PC-3 (cell line): ENCODE measurements around the gene DNMT3L. TPM values are rescaled to one million over a fixed set of nuclear protein-coding genes. Genes with fewer than 3 reads are reported as not detected.
"Not testable (repeated sequence)": the region's sequence is repeated elsewhere in the genome, so short reads cannot be mapped to it uniquely, and the experiment has no call there.

Experiments
- ATAC-seq: fragments of 200-7000 bp; cut with Tn5 transposase; 2 replicates; pipeline ENCODE4 v1.9.1; 2020; ENCODE audit warnings: mild to moderate bottlenecking, moderate library complexity
- BruUV-seq: library from RNA; stranded (reverse); fragments of 400-500 nt; replicated peaks from 2 replicates; lab custom pipeline; 2021; lab: Mats Ljungman, UMichigan
- CTCF ChIA-PET: fragments of 300-600 bp; sonication (Branson Sonifier 250); formaldehyde crosslinking; loops from one replicate; lab custom pipeline; 2022; ENCODE audit warnings: antibody characterized with exemption; lab: Charles Lee
- POLR2A ChIA-PET: fragments of 300-600 bp; sonication (Branson Sonifier 250); formaldehyde crosslinking; loops from one replicate; lab custom pipeline; 2022; ENCODE audit warnings: antibody characterized with exemption; ENCODE audit not compliant: unreplicated experiment; lab: Charles Lee
- DNase-seq: peaks from one replicate; pipeline ENCODE4 v3.0.0-alpha.2; 2015
- H2AFZ ChIP-seq: fragments of 300-600 bp; sonication (generic); 2 replicates; pipeline ENCODE4 v1.6.0; 2016; ENCODE audit warnings: antibody characterized with exemption, low read length
- H3F3A ChIP-seq: fragments of 300-600 bp; sonication (generic); one replicate; pipeline ENCODE4 v1.6.0; 2017; ENCODE audit warnings: antibody characterized with exemption, low read length, control low read depth, mild to moderate bottlenecking; ENCODE audit not compliant: unreplicated experiment
- H3K27ac ChIP-seq: fragments of 300-600 bp; sonication (generic); 2 replicates; pipeline ENCODE4 v1.5.1; 2016; ENCODE audit warnings: mild to moderate bottlenecking, low read length
- H3K27me3 ChIP-seq: fragments of 300-600 bp; sonication (generic); 2 replicates; pipeline ENCODE4 v1.6.1; 2016; ENCODE audit warnings: low read length, mixed read lengths
- H3K36me3 ChIP-seq: fragments of 300-600 bp; sonication (generic); 2 replicates; pipeline ENCODE4 v1.6.1; 2016; ENCODE audit warnings: low read depth, mixed run types, low read length, mixed read lengths
- H3K4me1 ChIP-seq: fragments of 300-600 bp; sonication (generic); 2 replicates; pipeline ENCODE4 v1.5.1; 2016; ENCODE audit warnings: low read length; ENCODE audit not compliant: insufficient read depth
- H3K4me2 ChIP-seq: fragments of 300-600 bp; sonication (generic); 2 replicates; pipeline ENCODE4 v1.6.0; 2016; ENCODE audit warnings: low read length
- H3K4me3 ChIP-seq: fragments of 300-600 bp; sonication (generic); 2 replicates; pipeline ENCODE4 v1.5.1; 2016; ENCODE audit warnings: mild to moderate bottlenecking, low read length, mixed read lengths
- H3K79me2 ChIP-seq: fragments of 300-600 bp; sonication (generic); 2 replicates; pipeline ENCODE4 v1.6.1; 2017; ENCODE audit warnings: low read length, mixed read lengths
- H3K9ac ChIP-seq: fragments of 300-600 bp; sonication (generic); 2 replicates; pipeline ENCODE4 v1.6.0; 2016; ENCODE audit warnings: mild to moderate bottlenecking, low read length
- H3K9me2 ChIP-seq: fragments of 300-600 bp; sonication (generic); replicated peaks from 2 replicates; pipeline ENCODE4 v1.6.1; 2016; ENCODE audit warnings: mixed run types, low read length, mixed read lengths
- H3K9me3 ChIP-seq: fragments of 300-600 bp; sonication (generic); 2 replicates; pipeline ENCODE4 v1.6.1; 2016; ENCODE audit warnings: low read length, mixed read lengths
- H4K20me1 ChIP-seq: fragments of 300-600 bp; sonication (generic); 2 replicates; pipeline ENCODE4 v1.6.1; 2016; ENCODE audit warnings: low read length, mixed read lengths
- intact Hi-C: fragments of 100-400 bp; cut with micrococcal nuclease; formaldehyde crosslinking; loops from 2 replicates; pipeline ENCODE4 v1.9.0; 2023
- total RNA-seq: library from RNA; depleted of rRNA; stranded (reverse); fragments of >200 nt; gene quantifications from 2 replicates; pipeline ENCODE4 v1.2.3, GENCODE V29; 2014

DNMT3L gene
- total RNA-seq, 1 experiment from 2014 or later, result not detected

DNA sequence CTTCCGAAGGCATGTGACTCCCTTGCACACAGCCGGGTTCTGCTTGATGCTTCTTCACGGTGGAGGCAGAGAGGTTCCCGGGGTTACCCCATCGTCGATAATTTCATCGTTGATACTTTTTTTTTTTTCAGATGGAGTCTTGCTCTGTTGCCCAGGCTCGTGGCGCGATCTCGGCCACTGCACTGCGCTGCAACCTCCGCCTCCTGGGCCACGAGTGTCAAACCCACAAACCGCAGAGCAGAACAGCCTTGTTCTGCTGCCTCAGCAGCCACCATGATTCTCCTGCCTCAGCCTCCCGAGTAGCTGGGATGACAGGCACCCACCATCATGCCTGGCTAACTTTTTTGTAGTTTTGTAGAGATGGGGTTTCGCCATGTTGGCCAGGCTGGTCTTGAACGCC lies 41.0 kb downstream of the DNMT3L start:
- H3K79me2 ChIP-seq, POLR2A ChIA-PET, H2AFZ ChIP-seq, DNase-seq, CTCF ChIA-PET, ATAC-seq, H3K9me3 ChIP-seq, H3F3A ChIP-seq, BruUV-seq, H3K9me2 ChIP-seq, H3K9ac ChIP-seq, H3K27me3 ChIP-seq, H4K20me1 ChIP-seq, H3K4me2 ChIP-seq, intact Hi-C loops, H3K4me3 ChIP-seq, H3K36me3 ChIP-seq, H3K4me1 ChIP-seq, H3K27ac ChIP-seq: not testable (repeated sequence)

DNA sequence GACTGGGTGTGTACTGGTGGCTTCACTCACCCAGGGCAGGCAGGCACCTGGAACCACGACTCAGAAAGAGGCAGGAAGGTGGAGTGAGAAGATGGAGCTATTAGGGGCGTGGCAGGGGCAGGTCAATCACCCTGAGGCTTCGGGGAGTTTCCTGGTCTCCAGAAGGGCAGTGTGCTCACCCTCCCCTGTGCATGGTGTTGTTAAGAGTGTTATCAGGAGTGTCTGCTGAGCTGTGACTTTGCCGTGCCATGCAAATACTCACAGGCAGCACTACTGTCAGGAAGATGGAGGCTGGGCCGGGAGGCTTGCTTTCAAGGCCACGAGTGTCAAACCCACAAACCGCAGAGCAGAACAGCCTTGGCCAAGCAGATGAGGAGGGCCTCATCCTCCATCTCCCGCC lies 43.2 kb downstream of the DNMT3L start:
- intact Hi-C loops, DNase-seq, H3K27me3 ChIP-seq, H3K36me3 ChIP-seq, H3K4me2 ChIP-seq, H3K9ac ChIP-seq, H3F3A ChIP-seq, POLR2A ChIA-PET, H3K79me2 ChIP-seq, H3K9me2 ChIP-seq, H4K20me1 ChIP-seq, BruUV-seq, CTCF ChIA-PET, H3K27ac ChIP-seq, H3K4me1 ChIP-seq, H3K4me3 ChIP-seq, H2AFZ ChIP-seq, H3K9me3 ChIP-seq: not testable (repeated sequence)
- ATAC-seq, result peak; percentile 49

GRCh38 chr21:44211978-44212377 lies 49.7 kb downstream of the DNMT3L start:
- intact Hi-C loops, CTCF ChIA-PET: not testable (repeated sequence)

DNA sequence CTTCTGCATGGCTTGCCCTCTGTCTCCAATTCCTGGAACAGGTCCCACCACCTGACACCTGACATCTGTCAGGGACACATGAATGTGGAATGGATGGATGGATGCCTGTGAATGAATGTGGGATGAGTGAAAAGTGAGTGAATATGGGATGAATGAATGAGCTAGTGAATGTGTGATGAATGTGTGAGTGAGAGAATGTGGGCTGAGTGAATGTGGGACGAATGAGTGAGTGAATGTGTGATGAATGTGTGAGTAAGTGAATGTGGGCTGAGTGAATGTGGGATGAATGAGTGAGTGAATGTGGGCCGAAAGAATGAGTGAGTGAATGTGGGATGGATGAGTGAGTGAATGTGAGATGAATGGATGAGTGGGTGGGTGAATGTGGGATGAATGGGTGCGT lies 50.1 kb downstream of the DNMT3L start:
- intact Hi-C loops, H3K4me2 ChIP-seq, H3K9ac ChIP-seq, H3K27ac ChIP-seq, H3K9me3 ChIP-seq, BruUV-seq, H3K4me3 ChIP-seq, DNase-seq, H3K27me3 ChIP-seq, ATAC-seq, H3F3A ChIP-seq, CTCF ChIA-PET, H3K4me1 ChIP-seq, H4K20me1 ChIP-seq, H3K79me2 ChIP-seq, POLR2A ChIA-PET, H2AFZ ChIP-seq, H3K9me2 ChIP-seq, H3K36me3 ChIP-seq: not testable (repeated sequence)

More at GRCh38 chr21:44211978-44212377, 49.7 kb downstream of the DNMT3L start:
- H3K4me1 ChIP-seq, H3K27ac ChIP-seq, H3K4me3 ChIP-seq, H3K9me3 ChIP-seq, H3K9me2 ChIP-seq, ATAC-seq, DNase-seq, H3K4me2 ChIP-seq, H3K9ac ChIP-seq, H3K79me2 ChIP-seq, H2AFZ ChIP-seq, POLR2A ChIA-PET, H3F3A ChIP-seq, H3K27me3 ChIP-seq, BruUV-seq, H3K36me3 ChIP-seq, H4K20me1 ChIP-seq: not testable (repeated sequence)

GRCh38 chr21:44207860-44208646 lies 53.6 kb downstream of the DNMT3L start:
- H3K27ac ChIP-seq, result peak overlapping the region; percentile 75
- H2AFZ ChIP-seq, H3F3A ChIP-seq, H3K36me3 ChIP-seq, H3K4me3 ChIP-seq, H3K79me2 ChIP-seq, CTCF ChIA-PET, H3K4me2 ChIP-seq, POLR2A ChIA-PET, H3K27me3 ChIP-seq, H3K9me2 ChIP-seq, H4K20me1 ChIP-seq, H3K9me3 ChIP-seq, H3K4me1 ChIP-seq, BruUV-seq, H3K9ac ChIP-seq, intact Hi-C loops: not testable (repeated sequence)
- peak; percentile 1 for DNase-seq
- ATAC-seq, result peak; percentile 88

DNA sequence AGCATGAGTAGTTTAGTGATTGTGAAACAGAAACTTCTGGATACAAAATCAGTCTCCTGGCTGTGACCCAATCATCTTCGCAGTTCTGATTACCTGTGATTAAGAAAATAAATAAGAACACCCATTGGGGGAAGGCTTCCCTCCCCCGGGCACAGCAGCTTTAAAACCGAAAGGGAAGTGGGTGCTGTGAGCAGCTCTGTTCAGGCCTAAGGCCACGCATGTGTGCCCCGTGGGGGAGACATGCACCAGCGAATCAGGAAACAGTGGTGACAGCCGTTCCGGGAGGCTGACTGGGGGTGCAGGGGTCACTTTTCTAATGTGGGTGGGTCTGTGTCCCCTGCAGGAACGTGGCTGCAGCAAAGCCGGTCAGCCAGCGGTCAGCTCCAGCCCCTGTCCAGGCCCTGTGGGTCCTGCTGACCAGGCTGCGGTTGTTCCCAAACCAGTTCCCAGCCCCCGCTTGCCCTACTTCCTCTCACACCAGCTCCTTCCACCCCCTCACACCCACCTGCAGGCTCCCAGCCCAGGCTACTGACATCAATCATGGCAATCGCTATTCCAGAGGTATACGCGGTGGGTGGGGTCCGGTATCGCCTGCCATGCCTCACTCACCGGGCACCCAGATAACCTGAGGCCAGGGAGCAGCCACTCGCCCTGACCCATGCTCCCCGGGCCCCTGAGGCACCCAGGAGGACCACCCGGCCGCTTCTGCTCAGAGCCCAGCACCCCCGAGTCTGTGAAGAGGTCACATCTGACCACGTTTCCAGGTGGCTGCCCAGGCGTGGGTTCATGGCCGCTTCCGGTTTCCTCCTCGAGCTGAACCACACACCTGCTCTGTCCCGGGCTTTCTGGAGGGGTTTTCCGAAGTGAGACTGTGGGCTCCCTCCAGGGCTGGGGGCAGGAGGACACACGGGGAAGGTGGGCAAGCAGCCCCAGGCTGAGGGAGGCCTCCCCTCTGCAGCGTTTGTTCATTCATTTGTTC lies 54.7 kb downstream of the DNMT3L start:
- CTCF ChIA-PET, POLR2A ChIA-PET, intact Hi-C loops, H3K27ac ChIP-seq, DNase-seq, H3K4me3 ChIP-seq, H3F3A ChIP-seq, H3K4me1 ChIP-seq, BruUV-seq, H3K9me2 ChIP-seq, H3K9me3 ChIP-seq, H3K79me2 ChIP-seq, H3K27me3 ChIP-seq, H3K9ac ChIP-seq, H3K36me3 ChIP-seq, H3K4me2 ChIP-seq, H4K20me1 ChIP-seq, H2AFZ ChIP-seq: not testable (repeated sequence)
- peak; percentile 39 for ATAC-seq
